NCI-H2171 (cell line): ENCODE results near the gene SRSF4.
"Not testable (repeated sequence)": the region's sequence is repeated elsewhere in the genome, so short reads cannot be mapped to it uniquely, and the experiment has no call there.

Experiments used
- DNase-seq: peaks from one replicate; lab custom pipeline; 2025; lab: John Stamatoyannopoulos, UW

SRSF4 gene

GRCh38 chr1:29162476-29163138 is 19.1 kb downstream of the SRSF4 start:
- no peak for DNase-seq

- no peak for DNase-seq
These were observed 19.7 kb downstream of the SRSF4 start for GRCh38 chr1:29162025-29162424.

GRCh38 chr1:29159773-29160172 is 21.9 kb downstream of the SRSF4 start:
- DNase-seq: no peak

GRCh38 chr1:29157269-29157601 is 24.5 kb downstream of the SRSF4 start:
- no peak for DNase-seq

GRCh38 chr1:29156543-29157268 is 25.0 kb downstream of the SRSF4 start:
- DNase-seq: no peak

GRCh38 chr1:29152046-29152805 is 29.5 kb downstream of the SRSF4 start:
- no peak for DNase-seq

GRCh38 chr1:29150346-29150745 is 31.4 kb downstream of the SRSF4 start:
- not testable (repeated sequence) for DNase-seq

- DNase-seq: no peak
These were observed 32.8 kb downstream of the SRSF4 start for GRCh38 chr1:29148656-29149491.

GRCh38 chr1:29145739-29146437 is 35.8 kb downstream of the SRSF4 start:
- DNase-seq: no peak

- DNase-seq: no peak
These were observed 37.5 kb downstream of the SRSF4 start for GRCh38 chr1:29144178-29144577.

GRCh38 chr1:29142714-29143113 is 39.0 kb downstream of the SRSF4 start:
- no peak for DNase-seq

GRCh38 chr1:29136391-29136915 is 45.2 kb downstream of the SRSF4 start:
- no peak for DNase-seq

- DNase-seq: no peak
These were observed 47.0 kb downstream of the SRSF4 start for GRCh38 chr1:29134695-29135028.

- no peak for DNase-seq
These were observed 47.6 kb downstream of the SRSF4 start for GRCh38 chr1:29133861-29134694.

GRCh38 chr1:29131056-29131455 is 50.6 kb downstream of the SRSF4 start:
- not testable (repeated sequence) for DNase-seq

- no peak for DNase-seq
These were observed 51.8 kb downstream of the SRSF4 start for GRCh38 chr1:29129916-29130315.

- DNase-seq: no peak
These were observed 53.0 kb downstream of the SRSF4 start for GRCh38 chr1:29128739-29129138.

- DNase-seq: no peak
These were observed 55.5 kb downstream of the SRSF4 start for GRCh38 chr1:29126198-29126597.

- no peak for DNase-seq
These were observed 55.9 kb downstream of the SRSF4 start for GRCh38 chr1:29125788-29126187.

GRCh38 chr1:29125237-29125641 is 56.5 kb downstream of the SRSF4 start:
- no peak for DNase-seq
